Left ventricle myocardium inferior (tissue), 1 donor: ENCODE measurements around the gene NSMF. TPM values are rescaled to one million over a fixed set of nuclear protein-coding genes. Genes with fewer than 3 reads are reported as not detected.

Source experiments
- DNase-seq: peaks from one replicate; pipeline ENCODE4 v3.0.0-alpha.2; 2020
- H3K27ac ChIP-seq: fragments of 200-600 bp; replicated peaks from 2 replicates; pipeline ENCODE4 v1.8.0; 2021
- H3K27me3 ChIP-seq: fragments of 200-600 bp; 2 replicates; pipeline ENCODE4 v1.8.0; 2021; ENCODE audit warnings: low read depth
- H3K36me3 ChIP-seq: fragments of 200-600 bp; 2 replicates; pipeline ENCODE4 v1.8.0; 2021
- H3K4me1 ChIP-seq: fragments of 200-600 bp; 2 replicates; pipeline ENCODE4 v1.8.0; 2021
- H3K4me3 ChIP-seq: fragments of 200-600 bp; 2 replicates; pipeline ENCODE4 v1.8.0; 2021; ENCODE audit warnings: mild to moderate bottlenecking, moderate library complexity
- H3K9me3 ChIP-seq: fragments of 200-600 bp; replicated peaks from 2 replicates; pipeline ENCODE4 v1.8.0; 2021
- intact Hi-C: fragments of 100-400 bp; cut with micrococcal nuclease; formaldehyde crosslinking; loops from one replicate; pipeline ENCODE4 v1.11.0; 2022
- total RNA-seq: library from RNA; stranded (reverse); fragmentation: NEBNext Ultra II Directional; extraction: Animal tissue kit (Norgen Biotek cat#: 25700); gene quantifications from one replicate; pipeline ENCODE4 v1.2.1, GENCODE V29; 2021
- TF ChIP-seq, protein P1 (sequence below): fragments of 200-600 bp; IDR thresholded peaks from 2 replicates; pipeline ENCODE4 v1.8.0; 2021; ENCODE audit warnings: antibody characterized with exemption, mild to moderate bottlenecking, borderline replicate concordance
- donor health status: DM: no; HTN: yes; CAD: no; lungs with severe emphysema.

The NSMF gene
- total RNA-seq, 1 donor from 2014 or later = 9.8 TPM

DNA sequence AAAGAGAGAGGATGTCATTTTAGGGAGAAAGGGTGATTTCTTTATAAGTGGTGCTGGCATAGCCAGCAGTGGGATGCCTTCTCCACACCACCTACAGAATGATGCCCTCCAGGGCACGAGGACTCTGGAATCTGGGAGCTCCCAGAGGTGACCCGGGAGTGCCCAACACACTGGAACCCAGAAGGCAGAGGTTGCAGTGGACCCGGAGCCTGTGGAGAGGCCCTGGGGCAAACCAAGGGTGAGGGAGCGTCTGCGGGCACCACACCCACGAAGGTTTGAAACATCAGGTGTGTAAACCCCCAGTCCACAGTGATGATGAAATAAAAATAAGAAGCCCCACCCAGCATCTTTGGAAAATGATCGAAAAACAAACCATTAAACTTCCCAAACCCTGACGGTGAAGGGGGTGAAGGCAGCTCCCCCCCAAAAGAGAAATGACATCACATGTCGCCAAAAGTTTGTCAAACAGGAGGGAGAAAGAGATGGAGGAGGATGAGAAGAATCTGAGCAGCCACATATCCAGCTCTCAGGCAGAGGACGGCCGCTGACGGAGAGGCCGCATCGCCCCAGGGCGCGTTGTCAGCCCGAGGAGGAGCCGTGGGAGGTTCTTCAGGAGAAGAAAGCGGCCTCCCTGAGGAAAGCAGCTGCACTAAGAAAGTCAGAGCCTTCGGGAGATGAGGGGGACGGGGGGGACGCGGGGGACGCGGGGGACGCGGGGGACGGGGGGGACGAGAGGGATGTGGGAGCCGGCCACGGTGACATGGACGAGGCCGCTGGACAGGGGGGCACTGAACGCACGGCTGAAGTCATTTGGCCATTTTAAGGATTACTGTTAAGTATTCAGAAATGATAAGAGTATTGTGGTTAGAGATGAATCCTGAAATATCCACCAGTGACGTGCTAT lies 43.1 kb upstream of the NSMF start:
- H3K27me3 ChIP-seq = no peaks in the 10 kb centered on the region
- TF ChIP-seq, protein P1, sequence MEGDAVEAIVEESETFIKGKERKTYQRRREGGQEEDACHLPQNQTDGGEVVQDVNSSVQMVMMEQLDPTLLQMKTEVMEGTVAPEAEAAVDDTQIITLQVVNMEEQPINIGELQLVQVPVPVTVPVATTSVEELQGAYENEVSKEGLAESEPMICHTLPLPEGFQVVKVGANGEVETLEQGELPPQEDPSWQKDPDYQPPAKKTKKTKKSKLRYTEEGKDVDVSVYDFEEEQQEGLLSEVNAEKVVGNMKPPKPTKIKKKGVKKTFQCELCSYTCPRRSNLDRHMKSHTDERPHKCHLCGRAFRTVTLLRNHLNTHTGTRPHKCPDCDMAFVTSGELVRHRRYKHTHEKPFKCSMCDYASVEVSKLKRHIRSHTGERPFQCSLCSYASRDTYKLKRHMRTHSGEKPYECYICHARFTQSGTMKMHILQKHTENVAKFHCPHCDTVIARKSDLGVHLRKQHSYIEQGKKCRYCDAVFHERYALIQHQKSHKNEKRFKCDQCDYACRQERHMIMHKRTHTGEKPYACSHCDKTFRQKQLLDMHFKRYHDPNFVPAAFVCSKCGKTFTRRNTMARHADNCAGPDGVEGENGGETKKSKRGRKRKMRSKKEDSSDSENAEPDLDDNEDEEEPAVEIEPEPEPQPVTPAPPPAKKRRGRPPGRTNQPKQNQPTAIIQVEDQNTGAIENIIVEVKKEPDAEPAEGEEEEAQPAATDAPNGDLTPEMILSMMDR = no peak
- H3K4me1 ChIP-seq = no peaks in the 10 kb centered on the region
- no peaks in the 10 kb centered on the region for H3K9me3 ChIP-seq
- no peak overlapping the region for H3K27ac ChIP-seq
- intact Hi-C loops = no loop called here
- DNase-seq = no peak
- H3K4me3 ChIP-seq = no peak overlapping the region
- peaks cover 17% of the 10 kb centered on the region for H3K36me3 ChIP-seq

DNA sequence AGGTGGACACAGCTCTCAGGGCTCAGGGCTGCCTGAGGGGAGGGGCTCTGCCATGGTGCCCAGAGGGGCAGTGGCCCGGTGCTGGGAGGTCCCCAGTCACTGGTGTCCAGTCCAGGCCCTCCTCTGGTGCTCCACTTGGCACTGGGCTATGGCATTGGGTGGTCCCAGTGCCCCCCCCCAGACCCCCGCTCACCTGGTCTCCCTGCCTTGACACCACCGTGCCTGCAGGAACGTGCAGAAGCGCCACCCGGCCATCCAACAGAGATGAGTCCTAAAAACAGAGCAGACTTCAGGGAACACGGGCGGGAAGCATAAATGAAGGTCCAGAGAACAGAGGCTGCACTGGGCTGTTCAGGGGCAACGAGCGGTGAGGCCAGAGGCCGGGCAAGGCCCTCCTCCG lies 42.3 kb upstream of the NSMF start:
- Histone ChIP-seq H3K9me3 (no peaks in the 10 kb centered on the region), H3K36me3 (peaks cover 23% of the 10 kb centered on the region), H3K27ac (no peak overlapping the region), H3K27me3 (no peaks in the 10 kb centered on the region), H3K4me3 (no peak overlapping the region), H3K4me1 (no peaks in the 10 kb centered on the region)
- intact Hi-C loops = no loop called here
- TF ChIP-seq, protein P1 = no peak
- DNase-seq = no peak

DNA sequence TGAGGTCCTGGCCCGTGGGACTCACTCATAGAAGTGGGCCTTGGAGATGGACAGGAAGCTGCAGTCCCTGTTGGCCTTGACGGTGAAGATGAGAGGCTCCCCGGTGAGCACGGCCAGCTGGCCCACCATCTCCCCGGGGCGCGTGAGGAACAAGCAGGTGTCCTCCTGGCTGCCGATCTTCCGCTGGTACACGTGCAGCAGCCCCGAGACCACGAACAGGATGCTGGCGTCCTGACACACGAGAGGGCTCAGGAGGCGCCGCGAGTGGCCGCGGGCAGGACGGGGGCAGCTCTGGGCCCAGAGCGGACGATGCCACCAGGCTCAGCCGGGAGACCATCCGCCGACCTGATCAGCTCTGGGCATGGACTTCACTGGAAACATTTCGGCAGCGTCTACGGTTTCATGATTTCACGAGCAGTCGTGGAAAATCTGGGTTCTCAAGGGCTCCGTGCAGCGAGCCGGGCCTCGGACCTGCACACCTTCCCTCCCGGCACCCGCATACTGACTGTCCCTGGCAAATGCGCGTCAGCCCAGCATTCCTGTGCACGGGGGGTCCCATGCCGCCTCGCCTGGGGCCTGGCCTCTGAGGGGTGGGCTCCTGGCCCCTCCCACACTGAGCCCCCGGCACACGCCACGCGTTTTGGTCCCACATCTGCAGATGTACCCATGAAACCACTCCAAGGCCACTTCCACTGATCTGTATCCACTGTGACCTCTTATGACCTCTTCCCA lies 41.7 kb upstream of the NSMF start:
- Histone ChIP-seq H3K4me3 (no peak overlapping the region), H3K4me1 (no peaks in the 10 kb centered on the region), H3K36me3 (peaks cover 24% of the 10 kb centered on the region), H3K27ac (no peak overlapping the region), H3K9me3 (no peaks in the 10 kb centered on the region), H3K27me3 (no peaks in the 10 kb centered on the region)
- intact Hi-C loops = no loop called here
- DNase-seq = no peak
- TF ChIP-seq, protein P1 = no peak

DNA sequence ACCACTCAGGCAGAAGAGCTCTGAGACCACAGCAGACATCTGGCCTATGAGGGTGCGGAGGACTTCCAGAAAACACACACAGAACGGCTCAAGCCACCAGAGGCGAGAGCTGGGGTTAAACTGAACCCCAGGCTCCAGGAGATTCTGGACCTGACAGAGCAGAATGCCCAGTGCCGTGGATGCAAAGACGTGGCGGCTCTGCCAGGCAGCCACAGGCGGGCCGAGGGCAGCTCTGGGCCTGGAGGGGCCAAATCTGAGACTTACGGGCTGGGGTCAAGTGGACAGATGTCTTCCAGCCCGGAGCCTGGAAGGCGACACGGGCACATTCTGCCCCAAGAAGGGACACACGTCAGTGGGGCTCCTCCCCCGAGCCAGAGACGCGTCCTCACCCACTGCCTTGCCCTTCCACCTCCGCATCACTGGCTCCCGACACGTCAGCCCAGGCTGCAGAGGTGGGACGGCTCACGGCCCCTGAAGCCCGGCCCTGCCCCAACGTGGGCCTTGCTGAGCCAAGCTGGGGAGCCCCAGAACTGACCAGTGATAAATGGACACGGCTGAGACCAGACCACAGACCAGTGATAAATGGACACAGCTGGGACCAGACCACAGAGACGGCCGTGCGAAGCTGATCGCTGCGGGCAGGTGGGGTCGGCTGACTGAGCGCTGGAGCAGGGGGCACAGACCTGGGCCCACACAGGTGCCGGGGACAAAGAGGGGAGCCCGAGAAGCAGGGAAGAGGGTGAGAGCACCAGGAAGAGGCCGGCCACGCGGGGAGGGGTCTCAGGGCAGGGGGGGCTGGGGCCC lies 40.9 kb upstream of the NSMF start:
- Histone ChIP-seq H3K4me1 (no peaks in the 10 kb centered on the region), H3K36me3 (peaks cover 24% of the 10 kb centered on the region), H3K27ac (no peak overlapping the region), H3K9me3 (no peaks in the 10 kb centered on the region), H3K27me3 (no peaks in the 10 kb centered on the region), H3K4me3 (no peak overlapping the region)
- TF ChIP-seq, protein P1 = no peak
- intact Hi-C loops = no loop called here
- no peak for DNase-seq

DNA sequence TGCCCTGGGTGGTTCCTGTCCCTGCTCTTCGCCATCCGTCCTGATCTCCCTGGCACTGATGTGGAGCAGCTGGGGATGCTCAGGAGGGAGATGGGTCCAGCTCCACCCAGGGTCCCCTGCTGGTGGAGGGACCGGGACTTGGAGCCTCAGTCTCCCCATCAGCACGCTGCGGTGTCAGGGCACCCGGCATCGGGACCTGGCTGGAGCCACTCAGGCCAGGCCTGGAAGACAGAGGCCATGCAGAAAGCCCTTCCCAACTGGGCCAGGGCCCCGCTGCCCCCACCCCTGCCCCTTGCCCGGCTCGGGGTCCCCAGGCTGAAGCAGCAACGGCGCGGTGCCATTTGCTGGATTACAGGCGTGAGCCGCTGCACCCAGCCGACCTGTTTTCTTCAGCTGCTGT lies 40.3 kb upstream of the NSMF start:
- intact Hi-C loops = no loop called here
- Histone ChIP-seq H3K27me3 (no peaks in the 10 kb centered on the region), H3K4me1 (peaks cover under 1% of the 10 kb centered on the region), H3K27ac (no peak overlapping the region), H3K9me3 (no peaks in the 10 kb centered on the region), H3K36me3 (peaks cover 24% of the 10 kb centered on the region), H3K4me3 (no peak overlapping the region)
- TF ChIP-seq, protein P1 = no peak
- no peak for DNase-seq
